Right cardiac atrium (tissue), 5 donors: ENCODE data around the gene C1orf74. TPM values are rescaled to one million over a fixed set of nuclear protein-coding genes. Genes with fewer than 3 reads are reported as not detected.

Source experiments
- ATAC-seq, 2 donors: fragments of 200-7000 bp; cut with Tn5 transposase; one replicate each; pipeline versions ENCODE4 v1.8.0 to v1.9.1; 2020; ENCODE audit warnings: moderate library complexity in 2 of 2, mild to moderate bottlenecking in 1 of 2
- DNase-seq, 3 donors: peaks; one replicate each; pipeline ENCODE4 v3.0.0-alpha.2; 2020
- H3K27ac ChIP-seq: one replicate; pipeline ENCODE4 v1.5.1; 2013; ENCODE audit warnings: mild to moderate bottlenecking, low read length, control low read depth, moderate library complexity
- H3K27me3 ChIP-seq: one replicate; pipeline ENCODE4 v1.6.1; 2013; ENCODE audit not compliant: control insufficient read depth, insufficient read depth
- H3K4me1 ChIP-seq: one replicate; pipeline ENCODE4 v1.6.1; 2013; ENCODE audit warnings: low read length; ENCODE audit not compliant: control insufficient read depth, insufficient read depth
- H3K4me3 ChIP-seq: one replicate; pipeline ENCODE4 v1.5.1; 2013; ENCODE audit warnings: low read length, control low read depth
- H3K9me3 ChIP-seq: one replicate; pipeline ENCODE4 v1.6.1; 2013; ENCODE audit warnings: low read length; ENCODE audit not compliant: control insufficient read depth
- WGBS: extraction: QIAGEN DNeasy Blood & Tissue Kit; methylation state at CpG from one replicate; pipeline ENCODE4 v1.1.7; 2013; 5-methylcytosine and 5-hydroxymethylcytosine counted together
- intact Hi-C, 4 donors: fragments of 100-400 bp; cut with DNase I; formaldehyde crosslinking; loops; one replicate each; pipeline versions ENCODE4 v1.11.0 to v1.14.0; 2022 to 2023
- polyA plus RNA-seq: library from polyadenylated mRNA; stranded (reverse); fragments of 200-250 nt; gene quantifications from one replicate; pipeline ENCODE4 v1.2.3, GENCODE V29; 2013
- total RNA-seq, 4 donors: library from RNA; stranded (reverse); fragmentation: NEBNext Ultra II Directional; extraction: Animal tissue kit (Norgen Biotek cat#: 25700); gene quantifications; one replicate each; pipeline ENCODE4 v1.2.1, GENCODE V29; 2021
- donor health status: healthy with polysubstance abuse.
- donor health status: DM: no; HTN: yes; CAD: no.
- donor health status: DM: no; HTN: no; CAD: no.
- donor health status: DM: no; HTN: yes; CAD: no; lungs with severe emphysema.
- donor health status: DM: yes; HTN: yes; CAD: no.

Gene C1orf74
- total and polyA plus RNA-seq, 5 donors, result 1.4 to 3.3 (median 2.6) TPM

DNA sequence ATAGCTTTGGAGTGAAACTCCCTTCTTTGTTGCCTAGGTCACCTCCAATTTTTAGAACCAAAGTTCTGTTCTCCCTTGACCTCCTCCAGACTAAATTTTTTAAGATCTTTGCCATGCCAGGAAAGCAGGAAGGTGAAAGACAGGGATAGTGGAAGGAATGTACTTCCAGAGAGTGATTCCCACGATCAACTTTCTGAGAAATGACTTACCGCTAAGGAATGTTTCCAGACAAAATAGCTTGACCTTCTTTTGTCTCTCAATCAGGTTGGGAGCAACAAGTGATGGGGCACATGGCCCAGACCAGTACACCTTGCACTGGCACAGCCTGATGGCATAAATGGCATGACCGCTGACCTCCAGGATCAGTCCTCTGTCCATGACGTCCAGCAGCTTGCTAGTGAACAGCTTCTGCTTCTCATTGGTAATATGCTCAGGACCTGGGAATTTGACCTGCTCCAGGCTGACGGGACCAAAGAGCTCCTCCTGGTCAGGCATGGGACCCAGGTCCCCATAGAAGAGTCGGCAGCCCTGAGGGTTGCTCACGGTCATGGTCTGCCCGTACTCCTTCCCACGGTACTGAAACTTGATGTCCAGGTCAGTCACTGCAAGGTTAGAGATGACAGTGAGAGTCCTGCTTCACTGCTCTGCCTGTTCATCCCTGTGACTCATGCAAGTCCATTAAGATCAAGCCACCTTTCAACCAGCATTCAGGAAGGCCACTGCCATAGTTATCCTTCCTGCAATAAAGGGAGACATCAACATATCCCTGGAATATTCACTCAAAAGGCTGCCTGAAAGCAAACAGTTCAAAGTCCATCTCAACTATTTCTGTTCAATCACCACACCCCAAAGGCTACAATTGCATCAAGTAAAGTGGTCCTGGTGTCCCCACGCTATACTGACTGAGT, 6.2 kb upstream of the C1orf74 start:
- Histone ChIP-seq H3K27me3 (no peaks in the 10 kb centered on the region), H3K4me1 (peaks cover 2% of the 10 kb centered on the region), H3K9me3 (no peaks in the 10 kb centered on the region), H3K4me3 (no peak overlapping the region), H3K27ac (no peak overlapping the region)
- 87% methylated on average over 10 of the region's 10 CpGs for WGBS
- DNase-seq (no peak), ATAC-seq (no peak)
- intact Hi-C loops, result no loop called here

DNA sequence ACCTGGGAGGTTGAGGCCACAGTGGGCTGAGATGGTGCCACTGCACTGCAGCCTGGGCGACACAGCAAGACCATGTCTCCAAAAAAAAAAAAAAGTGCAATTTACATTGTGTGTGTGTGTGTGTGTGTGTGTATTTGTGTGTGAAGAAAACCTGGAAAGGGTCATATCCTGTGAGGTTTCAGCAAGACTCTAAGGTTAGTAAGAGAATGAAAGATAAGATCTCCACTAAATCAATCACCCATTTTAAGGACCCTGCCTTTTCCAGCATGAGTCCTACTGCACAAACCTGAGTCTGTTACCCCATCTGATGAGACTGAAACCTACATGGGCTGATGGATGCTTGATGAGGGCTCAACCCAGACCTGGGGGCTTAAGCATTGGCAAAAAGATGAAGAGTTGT, 4.9 kb upstream of the C1orf74 start:
- Histone ChIP-seq H3K4me1 (peaks cover 2% of the 10 kb centered on the region), H3K27ac (no peak overlapping the region), H3K9me3 (no peaks in the 10 kb centered on the region), H3K4me3 (no peak overlapping the region), H3K27me3 (no peaks in the 10 kb centered on the region)
- ATAC-seq (no peak), DNase-seq (no peak)
- WGBS, result 100% methylated on average over 1 of the region's 1 CpG
- intact Hi-C loops, result no loop called here

GRCh38 chr1:209787551-209787950, 3.2 kb upstream of the C1orf74 start:
- Histone ChIP-seq H3K27me3 (no peaks in the 10 kb centered on the region), H3K4me1 (peaks cover 6% of the 10 kb centered on the region), H3K9me3 (no peaks in the 10 kb centered on the region), H3K27ac (peak overlapping the region; percentile 97), H3K4me3 (no peak overlapping the region)
- WGBS, result 40% methylated on average over 2 of the region's 2 CpGs
- peak in 2 of 3 donors; percentile 46 to 60 for DNase-seq
- intact Hi-C loops, result no loop called here
- peak; percentile 54 to 68 for ATAC-seq

DNA sequence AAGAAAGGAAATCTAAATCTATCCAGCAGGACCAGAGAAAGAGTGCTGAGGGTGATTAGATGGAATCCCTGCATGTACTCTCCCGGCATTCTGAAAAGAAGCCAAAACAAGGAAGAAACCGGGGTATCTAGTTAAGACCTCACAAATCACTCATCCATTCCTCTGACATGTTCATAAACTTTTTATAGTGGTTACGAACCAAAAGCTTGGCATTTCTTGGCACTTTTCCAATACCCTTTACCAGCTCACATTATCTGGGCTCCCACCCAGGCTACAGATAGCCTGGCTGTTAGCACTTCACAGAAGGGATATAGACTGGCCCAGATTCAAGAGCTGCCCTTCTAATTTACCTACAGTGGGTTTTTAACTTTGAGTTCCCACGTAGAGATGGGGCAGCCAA, 1.8 kb upstream of the C1orf74 start:
- Histone ChIP-seq H3K27me3 (no peaks in the 10 kb centered on the region), H3K4me1 (peaks cover 6% of the 10 kb centered on the region), H3K27ac (peak overlapping the region; percentile 44), H3K9me3 (no peaks in the 10 kb centered on the region), H3K4me3 (no peak overlapping the region)
- ATAC-seq (no peak), DNase-seq (no peak)
- intact Hi-C loops, result no loop called here
- WGBS, result 58% methylated on average over 4 of the region's 4 CpGs

DNA sequence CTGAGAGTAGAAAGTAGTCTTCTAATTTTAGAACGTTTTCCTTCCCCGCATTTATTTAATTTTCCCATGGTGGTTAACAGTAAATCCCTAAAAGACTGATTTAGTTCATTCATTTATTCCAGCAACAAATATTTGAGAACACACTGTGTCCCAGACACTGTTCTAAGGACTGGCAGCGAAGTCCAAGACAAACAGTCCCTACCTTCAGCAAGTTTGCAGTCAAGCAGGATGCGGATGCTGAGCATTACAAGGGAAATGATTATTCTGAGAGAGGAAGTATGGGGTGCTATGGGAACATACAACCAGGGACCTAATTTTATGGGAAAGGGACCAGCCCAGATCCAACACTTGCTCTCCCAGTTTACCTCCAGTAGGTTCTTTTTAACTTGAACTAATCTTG, 1.2 kb upstream of the C1orf74 start:
- no peaks in the 10 kb centered on the region for H3K27me3 ChIP-seq

GRCh38 chr1:209783386-209783785, 973 bp downstream of the C1orf74 start:
- ATAC-seq (no peak), DNase-seq (no peak)
- WGBS, result 58% methylated on average over 6 of the region's 6 CpGs
- Histone ChIP-seq H3K27ac (no peak overlapping the region), H3K4me3 (peak overlapping the region; percentile 75), H3K9me3 (no peaks in the 10 kb centered on the region), H3K4me1 (peaks cover 6% of the 10 kb centered on the region), H3K27me3 (no peaks in the 10 kb centered on the region)
- intact Hi-C loops, result no loop called here

More for the DNA sequence above, 1.2 kb upstream of the C1orf74 start:
- DNase-seq (no peak), ATAC-seq (no peak)
- Histone ChIP-seq H3K27ac (peak overlapping the region; percentile 59), H3K4me3 (no peak overlapping the region), H3K9me3 (no peaks in the 10 kb centered on the region), H3K4me1 (peaks cover 6% of the 10 kb centered on the region)
- intact Hi-C loops, result no loop called here
- WGBS, result 94% methylated on average over 4 of the region's 4 CpGs

DNA sequence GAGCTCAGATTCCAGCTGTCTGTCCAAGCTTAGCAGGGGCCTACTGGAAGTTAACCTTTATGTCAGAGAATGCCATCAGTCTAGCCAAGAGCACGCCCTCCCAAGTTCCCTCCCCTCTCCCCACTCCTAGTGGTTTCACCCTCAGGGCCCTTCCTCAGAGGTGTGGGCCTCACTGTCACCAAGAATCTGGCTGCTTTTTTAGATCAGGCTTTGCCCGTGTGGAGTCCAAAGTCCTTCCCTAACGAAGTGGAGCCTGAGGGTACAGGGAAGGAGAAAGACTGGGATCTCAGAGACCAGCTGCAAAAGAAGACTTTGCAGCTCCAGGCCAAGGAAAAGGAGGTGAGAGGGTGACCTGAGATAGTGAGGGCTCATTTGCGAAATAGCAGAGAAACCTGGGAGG, 4.1 kb downstream of the C1orf74 start:
- Histone ChIP-seq H3K4me1 (peaks cover 4% of the 10 kb centered on the region), H3K9me3 (no peaks in the 10 kb centered on the region), H3K27ac (no peak overlapping the region), H3K27me3 (no peaks in the 10 kb centered on the region), H3K4me3 (no peak overlapping the region)
- DNase-seq (no peak), ATAC-seq (no peak)
- 64% methylated on average over 4 of the region's 4 CpGs for WGBS
- intact Hi-C loops, result no loop called here

- no peaks in the 10 kb centered on the region for H3K27me3 ChIP-seq
- 96% methylated on average over 1 of the region's 1 CpG for WGBS
- H3K27ac ChIP-seq, result no peak overlapping the region
- ATAC-seq (no peak), DNase-seq (no peak)
- H3K4me1 ChIP-seq, result peaks cover under 1% of the 10 kb centered on the region
- H3K9me3 ChIP-seq, result no peaks in the 10 kb centered on the region
- intact Hi-C loops, result no loop called here
- H3K4me3 ChIP-seq, result no peak overlapping the region
Observed at GRCh38 chr1:209778102-209778501, 6.3 kb downstream of the C1orf74 start.

DNA sequence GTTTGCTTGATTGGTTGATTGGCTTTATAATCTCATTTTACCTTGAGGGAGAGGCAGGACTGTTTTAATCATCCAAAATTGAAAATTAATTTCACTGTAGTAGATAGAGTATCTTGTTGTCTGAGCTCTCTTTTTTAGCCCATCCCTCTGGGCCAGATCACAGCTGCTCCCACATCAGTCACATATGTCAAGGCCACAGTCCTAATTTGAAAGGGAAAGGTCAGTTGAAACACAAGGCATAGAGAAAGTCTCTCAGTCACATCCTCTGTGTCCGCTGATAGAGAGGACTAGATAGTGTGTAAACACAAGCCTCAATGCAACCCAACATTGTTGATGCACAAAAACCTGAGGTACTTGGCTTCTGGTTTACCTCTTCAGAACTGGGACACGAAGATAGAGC, 6.8 kb downstream of the C1orf74 start:
- Histone ChIP-seq H3K27me3 (no peaks in the 10 kb centered on the region), H3K9me3 (no peaks in the 10 kb centered on the region), H3K4me1 (no peaks in the 10 kb centered on the region), H3K27ac (no peak overlapping the region), H3K4me3 (no peak overlapping the region)
- 96% methylated on average over 2 of the region's 2 CpGs for WGBS
- no peak for ATAC-seq
- intact Hi-C loops, result no loop called here
- no peak for DNase-seq

GRCh38 chr1:209775678-209776077, 8.7 kb downstream of the C1orf74 start:
- no peak overlapping the region for H3K27ac ChIP-seq
- H3K4me1 ChIP-seq, result no peaks in the 10 kb centered on the region
- ATAC-seq, result peak in 1 of 2 donors; percentile 24
- no peak overlapping the region for H3K4me3 ChIP-seq
- H3K9me3 ChIP-seq, result no peaks in the 10 kb centered on the region
- no peak for DNase-seq
- 51% methylated on average over 2 of the region's 2 CpGs for WGBS
- intact Hi-C loops, result no loop called here
- H3K27me3 ChIP-seq, result no peaks in the 10 kb centered on the region

DNA sequence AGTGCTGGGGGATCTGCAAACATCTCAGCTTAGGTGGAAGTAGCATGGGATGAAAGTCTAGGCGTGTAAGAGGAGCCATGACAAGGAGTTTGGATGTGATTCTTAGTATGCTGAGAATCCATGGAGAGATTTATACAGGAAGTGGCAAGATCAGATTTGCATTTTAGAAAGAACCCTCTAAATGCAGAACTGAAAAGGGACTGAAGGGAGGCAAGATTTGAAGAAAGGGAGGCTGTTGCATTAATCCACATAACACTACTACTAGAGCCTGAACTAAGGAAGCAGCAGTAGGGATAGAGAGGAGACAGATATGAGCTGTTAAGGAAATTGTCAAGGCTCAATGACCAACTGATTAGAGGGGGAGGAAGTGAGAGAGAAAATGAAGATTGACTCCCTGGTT, 9.8 kb downstream of the C1orf74 start:
- H3K4me3 ChIP-seq, result no peak overlapping the region
- ATAC-seq (no peak), DNase-seq (no peak)
- 93% methylated on average over 1 of the region's 1 CpG for WGBS
- H3K4me1 ChIP-seq, result peaks cover 3% of the 10 kb centered on the region
- no peaks in the 10 kb centered on the region for H3K9me3 ChIP-seq
- H3K27me3 ChIP-seq, result no peaks in the 10 kb centered on the region
- intact Hi-C loops, result no loop called here
- H3K27ac ChIP-seq, result no peak overlapping the region
